Type B pancreatic cell (in vitro differentiated cells): ENCODE data around the gene SLC9A9. TPM values are rescaled to one million over a fixed set of nuclear protein-coding genes. Genes with fewer than 3 reads are reported as not detected.

Source experiments
- DNase-seq: peaks from one replicate; pipeline ENCODE4 v3.0.0; 2021; ENCODE audit warnings: mixed read lengths; ENCODE audit not compliant: unreplicated experiment; ENCODE audit errors: extremely low spot score
- H3K27ac Mint-ChIP-seq: 2 replicates; pipeline ENCODE4 v1.8.0; 2021; ENCODE audit warnings: mild to moderate bottlenecking, mixed read lengths
- H3K27me3 Mint-ChIP-seq: 2 replicates; pipeline ENCODE4 v1.8.0; 2021; ENCODE audit warnings: mixed read lengths
- H3K36me3 Mint-ChIP-seq: 2 replicates; pipeline ENCODE4 v1.8.0; 2021; ENCODE audit warnings: mixed read lengths
- H3K4me1 Mint-ChIP-seq: one replicate; pipeline ENCODE4 v1.8.0; 2021; ENCODE audit warnings: mixed read lengths; ENCODE audit not compliant: unreplicated experiment
- H3K4me3 Mint-ChIP-seq: 2 replicates; pipeline ENCODE4 v1.8.0; 2021; ENCODE audit warnings: mild to moderate bottlenecking, mixed read lengths
- H3K9me3 Mint-ChIP-seq: 2 replicates; pipeline ENCODE4 v1.8.0; 2021; ENCODE audit warnings: mixed read lengths
- total RNA-seq: library from RNA; stranded (reverse); gene quantifications from 2 replicates; pipeline ENCODE4 v1.2.1, GENCODE V29; 2021; ENCODE audit warnings: low replicate concordance
- TF ChIP-seq, protein P1 (sequence below): fragments of 200-600 bp; sonication (generic); conservative IDR thresholded peaks from 2 replicates; pipeline ENCODE4 v1.5.0; 2021; ENCODE audit warnings: antibody characterized with exemption, mild to moderate bottlenecking

Gene SLC9A9
- total RNA-seq, 1 donor from 2014 or later = 2.7 TPM

- peaks cover 10% of the 10 kb centered on the region for H3K4me1 Mint-ChIP-seq
- DNase-seq = no peak
- H3K27me3 Mint-ChIP-seq = no peaks in the 10 kb centered on the region
- H3K9me3 Mint-ChIP-seq = no peaks in the 10 kb centered on the region
- no peak overlapping the region for H3K27ac Mint-ChIP-seq
- no peaks in the 10 kb centered on the region for H3K36me3 Mint-ChIP-seq
- H3K4me3 Mint-ChIP-seq = no peak overlapping the region
- TF ChIP-seq, protein P1, sequence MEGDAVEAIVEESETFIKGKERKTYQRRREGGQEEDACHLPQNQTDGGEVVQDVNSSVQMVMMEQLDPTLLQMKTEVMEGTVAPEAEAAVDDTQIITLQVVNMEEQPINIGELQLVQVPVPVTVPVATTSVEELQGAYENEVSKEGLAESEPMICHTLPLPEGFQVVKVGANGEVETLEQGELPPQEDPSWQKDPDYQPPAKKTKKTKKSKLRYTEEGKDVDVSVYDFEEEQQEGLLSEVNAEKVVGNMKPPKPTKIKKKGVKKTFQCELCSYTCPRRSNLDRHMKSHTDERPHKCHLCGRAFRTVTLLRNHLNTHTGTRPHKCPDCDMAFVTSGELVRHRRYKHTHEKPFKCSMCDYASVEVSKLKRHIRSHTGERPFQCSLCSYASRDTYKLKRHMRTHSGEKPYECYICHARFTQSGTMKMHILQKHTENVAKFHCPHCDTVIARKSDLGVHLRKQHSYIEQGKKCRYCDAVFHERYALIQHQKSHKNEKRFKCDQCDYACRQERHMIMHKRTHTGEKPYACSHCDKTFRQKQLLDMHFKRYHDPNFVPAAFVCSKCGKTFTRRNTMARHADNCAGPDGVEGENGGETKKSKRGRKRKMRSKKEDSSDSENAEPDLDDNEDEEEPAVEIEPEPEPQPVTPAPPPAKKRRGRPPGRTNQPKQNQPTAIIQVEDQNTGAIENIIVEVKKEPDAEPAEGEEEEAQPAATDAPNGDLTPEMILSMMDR = no peak
Observed at GRCh38 chr3:143486611-143487010, 361.7 kb downstream of the SLC9A9 start.

DNA sequence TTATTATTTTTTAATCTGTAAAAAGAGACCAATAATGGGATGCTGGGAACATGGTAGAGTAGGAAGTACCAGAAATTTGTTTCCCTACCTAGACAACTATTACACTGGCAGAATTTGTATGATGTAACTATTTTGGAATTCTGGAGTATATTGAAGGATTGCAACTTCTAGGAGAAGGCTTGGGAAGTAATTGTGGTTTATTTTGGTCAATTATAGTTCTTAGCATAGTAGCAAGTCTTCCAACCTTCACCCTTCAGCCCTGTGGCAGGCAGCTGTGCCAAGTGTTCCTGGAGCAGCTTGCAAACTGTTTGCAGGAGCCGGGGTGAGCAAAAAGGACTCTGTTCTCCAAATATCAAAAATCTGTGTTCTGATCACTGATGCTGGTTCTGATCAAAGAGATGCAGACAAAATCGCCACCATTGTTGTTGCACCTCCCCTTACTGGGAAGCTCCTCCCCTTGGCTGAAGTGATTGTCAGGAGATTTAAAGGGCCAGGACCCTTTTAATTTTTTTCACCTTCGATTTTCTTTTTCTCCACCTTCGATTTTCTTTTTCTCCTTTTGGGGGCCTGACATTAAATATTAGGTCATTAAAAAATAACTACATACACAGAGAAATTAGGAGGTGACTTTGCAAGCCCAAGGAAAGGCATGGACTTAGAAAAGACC is 363.3 kb downstream of the SLC9A9 start:
- no peak for DNase-seq
- Mint-ChIP-seq H3K4me3 (no peak overlapping the region), H3K27ac (no peak overlapping the region), H3K9me3 (no peaks in the 10 kb centered on the region), H3K27me3 (no peaks in the 10 kb centered on the region), H3K4me1 (peaks cover 17% of the 10 kb centered on the region), H3K36me3 (no peaks in the 10 kb centered on the region)
- TF ChIP-seq, protein P1 = no peak

DNA sequence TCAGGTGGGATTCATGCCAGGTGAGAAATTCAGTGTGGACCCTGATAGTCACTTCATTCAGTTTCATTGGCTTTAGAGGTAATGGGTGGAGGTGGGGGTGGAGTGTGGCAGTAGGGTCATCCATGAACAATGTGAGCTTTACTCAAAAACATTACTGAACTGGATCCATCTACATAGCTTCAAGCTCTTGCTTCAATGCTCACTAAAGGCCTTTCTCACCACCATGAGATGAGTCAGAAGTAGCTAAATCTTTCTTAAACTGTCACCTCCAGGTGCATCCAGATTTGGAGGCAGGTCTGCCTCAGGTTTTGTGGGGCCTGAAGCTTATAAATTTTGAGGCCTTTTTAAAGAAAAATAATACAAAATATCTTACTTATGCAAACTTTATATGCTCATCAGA is 365.1 kb downstream of the SLC9A9 start:
- Mint-ChIP-seq H3K27ac (no peak overlapping the region), H3K27me3 (no peaks in the 10 kb centered on the region), H3K4me1 (peaks cover 17% of the 10 kb centered on the region), H3K9me3 (no peaks in the 10 kb centered on the region), H3K36me3 (no peaks in the 10 kb centered on the region), H3K4me3 (no peak overlapping the region)
- TF ChIP-seq, protein P1 = no peak
- no peak for DNase-seq

DNA sequence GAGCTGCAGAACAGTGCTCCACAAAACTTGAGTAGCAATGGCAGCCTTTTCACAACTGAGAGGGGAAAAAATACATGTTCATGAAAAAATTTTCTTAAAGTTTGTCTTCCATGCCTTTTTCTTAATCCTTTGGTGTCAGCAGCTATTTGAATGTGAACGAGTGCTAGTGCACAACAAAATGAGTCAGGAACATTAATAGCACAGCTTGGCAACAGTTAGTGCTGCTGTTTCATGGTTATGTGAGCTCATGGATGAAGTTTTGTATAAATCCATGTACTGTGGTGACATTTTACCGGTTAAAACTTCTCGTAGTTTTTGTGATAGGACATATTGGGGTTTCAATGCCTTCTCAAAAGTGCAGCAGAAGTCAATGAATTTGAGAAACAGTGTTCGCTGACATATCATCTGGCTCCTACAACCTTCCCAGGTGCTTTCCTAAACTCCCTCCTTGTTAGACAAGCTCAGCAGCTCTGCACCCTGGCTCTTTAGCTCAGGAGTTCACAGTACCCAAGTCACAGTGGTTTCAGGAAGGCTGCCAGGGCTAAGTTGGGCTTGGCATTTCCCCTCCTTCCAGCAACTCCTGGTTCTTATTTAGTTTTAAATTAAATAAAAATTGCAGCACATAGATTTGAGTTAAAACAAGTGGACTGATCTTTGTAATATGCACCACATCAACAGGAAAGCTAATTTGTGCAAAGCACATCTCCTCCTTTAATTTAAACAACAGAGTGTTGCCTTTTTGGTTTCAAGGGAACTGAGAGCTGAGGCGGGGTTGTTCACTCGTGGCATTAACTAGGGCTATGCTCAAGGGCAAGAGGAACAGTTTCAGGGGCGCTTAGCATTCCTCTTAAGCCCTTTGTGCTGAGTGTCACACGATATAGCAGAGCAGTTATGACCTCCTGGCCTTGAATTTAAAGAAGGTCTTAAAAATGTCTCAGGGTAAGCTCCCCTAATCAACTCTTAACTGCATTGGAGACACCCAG is 365.9 kb downstream of the SLC9A9 start:
- no peaks in the 10 kb centered on the region for H3K36me3 Mint-ChIP-seq
- no peak overlapping the region for H3K27ac Mint-ChIP-seq
- no peak overlapping the region for H3K4me3 Mint-ChIP-seq
- no peak for DNase-seq
- TF ChIP-seq, protein P1 = no peak
- H3K27me3 Mint-ChIP-seq = no peaks in the 10 kb centered on the region
- peaks cover 17% of the 10 kb centered on the region for H3K4me1 Mint-ChIP-seq
- no peaks in the 10 kb centered on the region for H3K9me3 Mint-ChIP-seq

GRCh38 chr3:143480344-143480743 is 367.9 kb downstream of the SLC9A9 start:
- Mint-ChIP-seq H3K4me3 (no peak overlapping the region), H3K9me3 (no peaks in the 10 kb centered on the region), H3K27ac (no peak overlapping the region), H3K27me3 (no peaks in the 10 kb centered on the region), H3K36me3 (no peaks in the 10 kb centered on the region), H3K4me1 (peaks cover 17% of the 10 kb centered on the region)
- TF ChIP-seq, protein P1 = no peak
- DNase-seq = no peak
